GM12878 (cell line): Measurements from ENCODE around the gene TRIP11. TPM values are rescaled to one million over a fixed set of nuclear protein-coding genes. Genes with fewer than 3 reads are reported as not detected.

Experiments used
- ATAC-seq: fragments of 200-7000 bp; cut with Tn5 transposase; 3 replicates; pipeline ENCODE4 v1.9.1; 2020; ENCODE audit warnings: mild to moderate bottlenecking, moderate library complexity
- BruUV-seq: library from RNA; stranded (reverse); fragments of 400-500 nt; replicated peaks from 2 replicates; lab custom pipeline; 2021; lab: Mats Ljungman, UMichigan
- CTCF ChIA-PET: fragments of 300-600 bp; sonication (Branson Sonifier 250); formaldehyde crosslinking; extraction: SDS; loops from one replicate; lab custom pipeline; 2021; ENCODE audit warnings: inconsistent platforms; lab: Yijun Ruan, JAX
- POLR2A ChIA-PET: fragments of 350-600 bp; formaldehyde crosslinking; extraction: SDS; loops from one replicate; lab custom pipeline; 2021; ENCODE audit warnings: inconsistent platforms; lab: Charles Lee
- RAD21 ChIA-PET: fragments of 300-600 bp; sonication (Branson Sonifier 250); formaldehyde crosslinking; loops from one replicate; lab custom pipeline; 2023; ENCODE audit warnings: antibody characterized with exemption; ENCODE audit not compliant: unreplicated experiment; lab: Charles Lee
- SMC1A ChIA-PET: fragments of 300-600 bp; sonication (Branson Sonifier 250); formaldehyde crosslinking; loops from one replicate; lab custom pipeline; 2023; ENCODE audit not compliant: unreplicated experiment, uncharacterized antibody; lab: Charles Lee
- DNase-seq: peaks from one replicate; pipeline ENCODE4 v3.0.0-alpha.2; 2011; ENCODE audit warnings: low read depth, low spot score
- FAIRE-seq: peaks from 3 replicates; lab custom pipeline; 2011; peaks lifted over from hg19 to GRCh38; lab: Jason Lieb, UNC
- H2AFZ ChIP-seq: 2 replicates; pipeline ENCODE4 v1.6.0; 2011; ENCODE audit warnings: low read depth, low read length, control low read depth; ENCODE audit not compliant: control insufficient read depth
- H3K27ac ChIP-seq: 2 replicates; pipeline ENCODE4 v1.5.1; 2011; ENCODE audit warnings: control low read depth; ENCODE audit not compliant: control insufficient read depth, insufficient read depth
- H3K27me3 ChIP-seq, 2 experiments: replicated peaks in 1 of 2; 2 replicates each; pipeline versions ENCODE4 v1.6.0 to v1.6.1; 2011; ENCODE audit warnings: low read length in 1 of 2; ENCODE audit not compliant: control insufficient read depth in 2 of 2, insufficient read depth in 2 of 2
- H3K36me3 ChIP-seq, 2 experiments: 2 replicates each; pipeline ENCODE4 v1.5.1; 2011; ENCODE audit warnings: low read length in 1 of 2; ENCODE audit not compliant: control insufficient read depth in 2 of 2, insufficient read depth in 2 of 2
- H3K4me1 ChIP-seq: 2 replicates; pipeline ENCODE4 v1.6.1; 2011; ENCODE audit warnings: mild to moderate bottlenecking, low read length, moderate library complexity, mixed read lengths; ENCODE audit not compliant: control insufficient read depth, insufficient read depth
- H3K4me2 ChIP-seq: 2 replicates; pipeline ENCODE4 v1.6.0; 2011; ENCODE audit warnings: control low read depth; ENCODE audit not compliant: control insufficient read depth, insufficient read depth
- H3K4me3 ChIP-seq: fragments of 200-600 bp; sonication (generic); 2 replicates; pipeline ENCODE4 v1.5.1; 2016
- H3K79me2 ChIP-seq: 2 replicates; pipeline ENCODE4 v1.6.0; 2011; ENCODE audit warnings: low read length; ENCODE audit not compliant: control insufficient read depth, insufficient read depth
- H3K9ac ChIP-seq: 2 replicates; pipeline ENCODE4 v1.8.0; 2011; ENCODE audit warnings: low read length, control low read depth, mixed read lengths; ENCODE audit not compliant: control insufficient read depth, insufficient read depth
- H3K9me3 ChIP-seq: replicated peaks from 3 replicates; pipeline ENCODE4 v1.5.1; 2011; ENCODE audit warnings: mild to moderate bottlenecking, low read length; ENCODE audit not compliant: control insufficient read depth, insufficient read depth
- H4K20me1 ChIP-seq: 2 replicates; pipeline ENCODE4 v1.6.0; 2011; ENCODE audit not compliant: control insufficient read depth, insufficient read depth
- CREB1 ChIP-seq: IDR thresholded peaks from 2 replicates; pipeline ENCODE4 v1.6.1; 2012; ENCODE audit warnings: low read depth, mild to moderate bottlenecking, inconsistent platforms
- ELK1 ChIP-seq: IDR thresholded peaks from 2 replicates; pipeline ENCODE4 v1.6.1; 2012; ENCODE audit warnings: low read depth, low read length, improper control_type of control experiment
- IRF5 ChIP-seq: fragments of 450-650 bp; IDR thresholded peaks from 2 replicates; pipeline ENCODE4 v1.6.1; 2017; ENCODE audit warnings: borderline replicate concordance
- LARP7 ChIP-seq: fragments of 450-650 bp; IDR thresholded peaks from 2 replicates; pipeline ENCODE4 v1.6.1; 2017; ENCODE audit warnings: mild to moderate bottlenecking
- NBN ChIP-seq: fragments of 450-650 bp; IDR thresholded peaks from 2 replicates; pipeline ENCODE4 v1.6.1; 2016
- NFYB ChIP-seq: IDR thresholded peaks from 2 replicates; pipeline ENCODE4 v1.6.1; 2011; ENCODE audit warnings: low read depth, mild to moderate bottlenecking, low read length, improper control_type of control experiment, moderate library complexity; ENCODE audit not compliant: insufficient read depth
- NR2C2 ChIP-seq: IDR thresholded peaks from 2 replicates; pipeline ENCODE4 v1.6.1; 2011; ENCODE audit warnings: borderline replicate concordance, low read depth; ENCODE audit not compliant: control insufficient read depth, insufficient read length
- POLR2AphosphoS5 ChIP-seq: IDR thresholded peaks from 2 replicates; pipeline ENCODE4 v1.6.1; 2011; ENCODE audit warnings: mild to moderate bottlenecking, low read length, inconsistent platforms
- POU2F2 ChIP-seq: IDR thresholded peaks from 3 replicates; pipeline ENCODE4 v1.6.1; 2011; ENCODE audit warnings: low read depth, mild to moderate bottlenecking, low read length, borderline replicate concordance
- RCOR1 ChIP-seq: conservative IDR thresholded peaks from 2 replicates; pipeline ENCODE4 v1.6.1; 2012; ENCODE audit warnings: low read depth, low read length, improper control_type of control experiment
- SIX5 ChIP-seq: IDR thresholded peaks from 2 replicates; pipeline ENCODE4 v1.6.1; 2011; ENCODE audit warnings: mild to moderate bottlenecking, low read depth, low read length, moderate library complexity; ENCODE audit not compliant: severe bottlenecking
- SKIL ChIP-seq: fragments of 450-650 bp; IDR thresholded peaks from 2 replicates; pipeline ENCODE4 v1.6.1; 2017; ENCODE audit warnings: mild to moderate bottlenecking, low read depth, inconsistent platforms; ENCODE audit not compliant: poor library complexity, severe bottlenecking
- ZBTB40 ChIP-seq: fragments of 450-650 bp; IDR thresholded peaks from 2 replicates; pipeline ENCODE4 v1.6.1; 2016; ENCODE audit warnings: mild to moderate bottlenecking, moderate library complexity, borderline replicate concordance
- ZNF24 ChIP-seq: fragments of 450-650 bp; IDR thresholded peaks from 2 replicates; pipeline ENCODE4 v1.6.1; 2017; ENCODE audit warnings: antibody characterized with exemption, mild to moderate bottlenecking
- WGBS: methylation state at CpG from one replicate; pipeline ENCODE4 v1.1.6; 2016; ENCODE audit warnings: low lambda C conversion rate; ENCODE audit not compliant: insufficient replicate concordance, insufficient coverage; ENCODE audit errors: missing lambda C conversion rate; 5-methylcytosine and 5-hydroxymethylcytosine counted together
- in situ Hi-C: fragments of 300-500 bp; cut with MboI; formaldehyde crosslinking; loops from 9 replicates; pipeline ENCODE4 v1.14.3; 2018; ENCODE audit warnings: mixed read lengths
- intact Hi-C: fragments of 100-400 bp; cut with micrococcal nuclease; formaldehyde crosslinking; loops from one replicate; pipeline ENCODE4 v1.14.2; 2022; ENCODE audit not compliant: unreplicated experiment
- polyA plus RNA-seq, 11 experiments: library from polyadenylated mRNA; depleted of rRNA in 4 of 11; unstranded in 6 of 11; stranded (reverse) in 5 of 11; fragments of >200 nt; fragmentation: Nextera tagmentation in 4 of 11; fragmentation: Illumina TruSeq in 1 of 11; extraction: Ambion mirVana in 4 of 11; extraction: Trizol in 1 of 11; gene quantifications; 1 replicate in 1 of 11; 2 replicates in 10 of 11; pipeline versions ENCODE4 v1.2.1 to v1.2.3, GENCODE V29; 2011 to 2016; ENCODE audit warnings: inconsistent platforms in 2 of 11, missing spikeins in 2 of 11, low read depth in 1 of 11
- total RNA-seq, 4 experiments: library from RNA; depleted of rRNA in 3 of 4; stranded (reverse); fragments of >200 nt in 3 of 4; fragmentation: Illumina TruSeq in 1 of 4; extraction: Trizol in 1 of 4; gene quantifications; 2 replicates each; pipeline versions ENCODE4 v1.2.1 to v1.2.3, GENCODE V29; 2013 to 2021

The TRIP11 gene
- total and polyA plus RNA-seq, 10 of the 15 experiments (the other 5 are each of a cell fraction or from before 2014, with no cell fraction given) = 5.3 to 46.1 (median 19.9) TPM

GRCh38 chr14:91983588-91983987 is 56.3 kb downstream of the TRIP11 start:
- RAD21 ChIA-PET = no interaction called here
- WGBS = 85% methylated on average over 4 of the region's 4 CpGs
- Histone ChIP-seq H3K9me3 (no peaks in the 10 kb centered on the region), H3K4me3 (no peak overlapping the region), H3K4me2 (no peak overlapping the region), H3K27me3 (no peaks in the 10 kb centered on the region), H3K4me1 (no peaks in the 10 kb centered on the region), H3K9ac (no peak overlapping the region), H3K36me3 (peaks cover 0 to 8% of the 10 kb centered on the region in 2 experiments; a peak in 2 of 4 replicates), H3K27ac (no peak overlapping the region), H3K79me2 (no peaks in the 10 kb centered on the region), H2AFZ (no peak overlapping the region), H4K20me1 (no peaks in the 10 kb centered on the region)
- intact Hi-C loops = no loop called here
- no peak for ATAC-seq
- CTCF ChIA-PET = no interaction called here
- SMC1A ChIA-PET = no interaction called here
- POLR2A ChIA-PET = no interaction called here
- no TSS peak for BruUV-seq
- no peak for FAIRE-seq
- in situ Hi-C loops = no loop called here
- no peak for DNase-seq
- no peak for TF ChIP-seq NR2C2
- no peak for TF ChIP-seq POLR2AphosphoS5
- TF ChIP-seq ZBTB40 = no peak
- no peak for TF ChIP-seq POU2F2
- TF ChIP-seq SKIL = no peak
- no peak for TF ChIP-seq LARP7
- TF ChIP-seq NFYB = no peak
- TF ChIP-seq IRF5 = no peak
- TF ChIP-seq ZNF24 = no peak
- TF ChIP-seq SIX5 = no peak
- TF ChIP-seq NBN = no peak
- no peak for TF ChIP-seq RCOR1
- no peak for TF ChIP-seq CREB1
- no peak for TF ChIP-seq ELK1
